AG09319 (cell line): Measurements from ENCODE around the gene FAH.

Source experiments
- DNase-seq: peaks from one replicate; pipeline ENCODE4 v3.0.0-alpha.2; 2010; ENCODE audit warnings: low read depth; ENCODE audit errors: extremely low read depth
- TF ChIP-seq, protein P1 (sequence below): IDR thresholded peaks from 2 replicates; pipeline ENCODE4 v1.5.1; 2011; ENCODE audit warnings: low read depth, mild to moderate bottlenecking, inconsistent platforms, low read length, moderate library complexity

The FAH gene

DNA sequence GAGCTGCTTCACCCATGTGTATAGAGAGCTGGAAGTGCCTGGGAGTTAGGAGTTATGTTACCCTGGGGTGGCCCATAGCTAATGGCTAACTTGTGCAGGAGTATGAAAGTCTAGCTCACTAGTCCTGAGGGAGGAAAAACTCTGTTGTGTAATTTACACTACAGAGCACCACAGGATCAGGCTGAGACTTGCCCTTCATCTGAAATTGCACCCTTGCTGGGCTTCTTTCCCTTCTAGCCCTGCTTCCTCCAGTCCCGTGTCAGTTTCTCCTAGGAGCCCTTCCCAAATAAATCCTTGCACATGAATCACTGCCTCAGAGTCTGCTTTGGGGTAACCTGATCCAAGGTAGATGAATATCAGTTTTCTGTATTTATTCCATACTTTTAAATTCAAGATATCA, 59.2 kb downstream of the FAH start:
- TF ChIP-seq, protein P1, sequence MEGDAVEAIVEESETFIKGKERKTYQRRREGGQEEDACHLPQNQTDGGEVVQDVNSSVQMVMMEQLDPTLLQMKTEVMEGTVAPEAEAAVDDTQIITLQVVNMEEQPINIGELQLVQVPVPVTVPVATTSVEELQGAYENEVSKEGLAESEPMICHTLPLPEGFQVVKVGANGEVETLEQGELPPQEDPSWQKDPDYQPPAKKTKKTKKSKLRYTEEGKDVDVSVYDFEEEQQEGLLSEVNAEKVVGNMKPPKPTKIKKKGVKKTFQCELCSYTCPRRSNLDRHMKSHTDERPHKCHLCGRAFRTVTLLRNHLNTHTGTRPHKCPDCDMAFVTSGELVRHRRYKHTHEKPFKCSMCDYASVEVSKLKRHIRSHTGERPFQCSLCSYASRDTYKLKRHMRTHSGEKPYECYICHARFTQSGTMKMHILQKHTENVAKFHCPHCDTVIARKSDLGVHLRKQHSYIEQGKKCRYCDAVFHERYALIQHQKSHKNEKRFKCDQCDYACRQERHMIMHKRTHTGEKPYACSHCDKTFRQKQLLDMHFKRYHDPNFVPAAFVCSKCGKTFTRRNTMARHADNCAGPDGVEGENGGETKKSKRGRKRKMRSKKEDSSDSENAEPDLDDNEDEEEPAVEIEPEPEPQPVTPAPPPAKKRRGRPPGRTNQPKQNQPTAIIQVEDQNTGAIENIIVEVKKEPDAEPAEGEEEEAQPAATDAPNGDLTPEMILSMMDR, result no peak

DNA sequence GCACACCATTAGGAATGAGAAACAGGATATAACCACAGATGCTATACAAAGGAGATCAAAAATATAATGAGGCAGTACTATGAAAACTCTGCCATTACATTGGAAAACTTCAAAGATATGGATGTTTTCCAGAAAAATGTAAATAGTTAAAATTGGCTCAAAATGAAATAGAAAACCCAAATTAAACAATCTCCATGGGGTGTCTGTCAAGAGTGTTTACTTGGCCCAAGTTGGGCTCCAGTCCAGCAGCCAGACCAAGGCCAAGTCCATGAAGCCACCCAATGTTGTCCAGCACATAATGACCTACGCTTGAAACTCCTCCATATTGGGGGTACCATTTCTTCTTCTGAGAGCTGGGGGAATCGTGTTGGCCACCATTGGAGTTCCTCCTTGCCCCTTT, 62.1 kb downstream of the FAH start:
- no peak for DNase-seq
- TF ChIP-seq, protein P1, result no peak

More for the DNA sequence above, 59.2 kb downstream of the FAH start:
- DNase-seq, result no peak

DNA sequence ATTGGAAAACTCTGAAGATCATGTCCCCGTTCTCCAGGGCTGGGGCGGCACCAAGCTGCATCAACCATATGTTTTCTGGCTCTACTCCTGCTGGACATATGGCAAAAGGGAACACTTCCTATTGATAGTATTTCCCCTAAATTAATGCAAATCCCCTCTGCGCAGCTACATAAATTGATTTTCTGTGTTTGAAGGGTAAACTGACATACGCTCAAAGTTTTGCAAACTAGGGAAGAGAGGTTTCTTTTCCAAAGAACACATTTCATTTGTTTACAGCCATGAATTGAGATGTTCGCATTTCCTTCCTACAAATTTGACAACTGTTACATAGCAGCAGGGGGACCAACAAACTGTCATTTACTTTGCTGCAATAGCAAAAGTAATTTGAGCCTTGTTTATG, 63.3 kb downstream of the FAH start:
- TF ChIP-seq, protein P1, result no peak
- no peak for DNase-seq

DNA sequence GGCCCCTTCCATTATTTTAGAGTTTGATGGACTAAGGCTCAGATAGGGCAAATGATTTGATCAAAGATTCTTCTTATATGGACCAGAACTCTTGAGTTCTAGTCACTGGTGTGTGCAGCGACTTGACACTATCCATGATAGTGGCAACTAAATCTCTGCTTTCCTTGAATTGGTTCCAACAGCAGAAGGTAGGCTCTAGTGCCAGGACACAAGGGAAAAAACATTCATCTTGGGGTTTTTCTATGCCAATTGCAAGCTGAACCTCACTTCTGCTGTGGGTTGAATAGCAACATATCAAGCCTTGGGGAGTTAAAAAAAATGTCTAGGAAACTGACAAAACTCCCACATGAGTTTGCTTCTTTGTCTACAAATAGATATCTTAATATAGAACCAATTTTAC, 64.1 kb downstream of the FAH start:
- DNase-seq, result no peak
- TF ChIP-seq, protein P1, result no peak

DNA sequence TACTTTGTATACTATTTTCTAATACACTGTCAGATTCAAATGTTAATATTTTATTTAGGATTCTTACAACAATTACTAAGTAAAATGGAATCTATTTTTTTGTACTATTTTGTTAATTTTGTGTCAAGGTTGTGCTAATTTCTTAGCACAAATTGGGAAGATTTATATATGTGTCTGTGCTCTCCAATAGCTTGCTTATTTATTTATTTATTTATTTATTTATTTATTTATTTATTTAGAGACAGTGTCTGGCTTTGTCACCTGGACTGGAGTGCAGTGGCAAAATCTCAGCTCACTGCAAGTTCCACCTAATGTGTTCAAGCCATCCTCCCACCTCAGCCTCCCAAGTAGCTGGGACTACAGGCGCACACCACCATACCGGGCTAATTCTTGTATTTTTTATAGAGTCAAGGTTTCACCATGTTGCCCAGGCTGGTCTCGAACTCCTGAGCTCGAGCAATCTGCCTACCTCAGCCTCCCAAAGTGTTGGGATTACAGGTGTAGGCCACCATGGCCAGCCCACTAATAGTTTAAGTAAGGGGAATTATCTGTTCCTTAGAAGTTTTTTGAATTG, 64.6 kb downstream of the FAH start:
- no peak for DNase-seq
- TF ChIP-seq, protein P1, result no peak

DNA sequence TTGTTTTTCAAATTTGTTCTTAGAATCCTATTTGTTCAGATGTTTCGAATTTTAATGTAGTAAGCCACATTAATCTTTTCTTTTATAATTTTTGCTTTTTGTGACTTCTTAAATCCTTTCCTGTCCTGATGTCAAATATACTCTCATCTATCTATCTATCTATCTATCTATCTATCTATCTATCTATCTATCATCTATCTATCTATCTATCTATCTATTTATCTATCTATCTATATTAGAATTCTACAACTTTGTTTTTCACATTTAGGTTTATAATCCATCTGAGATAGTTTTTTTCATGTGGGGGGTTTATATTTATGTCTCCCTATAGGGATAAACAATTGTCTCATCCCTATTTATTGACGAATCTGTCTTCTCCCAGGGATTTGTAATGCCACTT, 67.2 kb downstream of the FAH start:
- no peak for DNase-seq
- TF ChIP-seq, protein P1, result no peak

DNA sequence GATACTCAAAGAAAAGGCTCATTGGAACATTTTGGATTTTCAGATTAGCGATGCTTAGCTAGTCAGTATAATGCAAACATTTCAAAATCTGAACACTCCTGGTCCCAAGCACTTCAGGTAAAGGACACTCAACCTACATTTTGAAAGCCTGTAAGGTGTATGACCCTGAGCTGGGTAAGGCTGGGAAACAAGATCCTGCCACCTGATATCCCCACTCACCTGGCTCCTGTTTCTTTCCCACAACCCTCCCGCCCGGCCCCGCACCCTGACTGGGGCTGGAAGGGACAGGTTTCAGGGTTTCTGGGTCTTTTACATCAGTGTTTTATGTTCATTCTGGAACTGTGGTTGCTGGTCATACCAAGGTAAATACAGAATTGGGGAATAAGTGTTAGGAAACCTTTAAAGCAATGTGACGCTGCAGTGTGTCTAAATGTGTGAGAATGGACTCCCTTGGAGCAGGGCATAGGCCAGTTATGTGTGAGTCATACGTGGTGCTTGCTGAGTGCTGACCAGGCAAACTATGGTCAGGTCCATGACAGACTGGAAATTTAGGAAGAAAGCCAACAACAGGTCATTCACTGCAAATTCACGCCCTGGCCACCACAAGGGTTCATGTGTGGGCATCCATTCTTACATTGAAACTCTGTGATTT, 76.3 kb downstream of the FAH start:
- no peak for DNase-seq
- TF ChIP-seq, protein P1, result no peak
